Astrocyte (in vitro differentiated cells and primary cell): Measurements from ENCODE around the gene IMPDH2.

Experiments used
- CTCF ChIP-seq: IDR thresholded peaks from 2 replicates; pipeline ENCODE4 v1.5.1; 2011; ENCODE audit warnings: low read depth, mild to moderate bottlenecking, inconsistent platforms, low read length, moderate library complexity; ENCODE audit not compliant: insufficient read depth
- EZH2 ChIP-seq: IDR thresholded peaks from 2 replicates; pipeline ENCODE4 v1.6.1; 2012; ENCODE audit warnings: mild to moderate bottlenecking, low read length, inconsistent platforms; ENCODE audit not compliant: insufficient read depth

DNA sequence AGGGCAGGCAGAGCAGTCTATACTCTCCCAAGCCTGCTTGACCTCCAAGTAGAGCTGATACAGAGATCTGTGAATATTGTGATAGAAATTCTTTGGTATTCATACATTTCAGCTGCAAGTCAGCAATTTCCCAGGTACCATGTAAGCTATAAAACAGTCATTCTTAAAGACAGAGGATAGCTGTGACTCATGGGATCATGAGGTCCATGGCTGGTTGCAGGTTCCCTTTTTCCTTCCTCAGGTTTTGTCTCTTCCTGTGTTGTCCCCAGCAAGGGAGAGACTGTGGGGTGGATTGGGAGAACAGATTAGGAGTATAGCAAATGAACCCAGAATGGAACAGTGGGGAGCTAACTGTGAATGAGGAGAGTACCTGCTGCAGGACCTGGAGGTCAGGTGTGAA is 44.5 kb downstream of the IMPDH2 start:
- TF ChIP-seq CTCF (no peak), EZH2 (no peak)
